ENCODE data around the gene MGP.

Gene MGP

GRCh38 chr12:14902465-14902864, 16.8 kb upstream of the MGP start:
- no peak for DNase-seq

GRCh38 chr12:14901228-14901562, 15.5 kb upstream of the MGP start:
- no peak for DNase-seq

- DNase-seq = no peak
Observed at GRCh38 chr12:14900521-14901227, 15.0 kb upstream of the MGP start.

- no peak for DNase-seq
Observed at GRCh38 chr12:14896521-14897169, 11.0 kb upstream of the MGP start.

- no peak for DNase-seq
Observed at GRCh38 chr12:14893506-14894250, 8.0 kb upstream of the MGP start.

GRCh38 chr12:14892726-14893505, 7.3 kb upstream of the MGP start:
- DNase-seq = no peak

- DNase-seq = no peak
Observed at GRCh38 chr12:14890701-14891100, 5.0 kb upstream of the MGP start.

- DNase-seq = peak; percentile 72
Observed at GRCh38 chr12:14886271-14886670, 617 bp upstream of the MGP start.

- DNase-seq = no peak
Observed at GRCh38 chr12:14884458-14884878, 1.2 kb downstream of the MGP start.

- DNase-seq = no peak
Observed at GRCh38 chr12:14883686-14884085, 2.0 kb downstream of the MGP start.

GRCh38 chr12:14880890-14881453, 4.7 kb downstream of the MGP start:
- DNase-seq = no peak

- no peak for DNase-seq
Observed at GRCh38 chr12:14879222-14879933, 6.3 kb downstream of the MGP start.

GRCh38 chr12:14878488-14878887, 7.2 kb downstream of the MGP start:
- no peak for DNase-seq

- DNase-seq = no peak
Observed at GRCh38 chr12:14876833-14877232, 8.8 kb downstream of the MGP start.

- DNase-seq = no peak
Observed at GRCh38 chr12:14874882-14875281, 10.8 kb downstream of the MGP start.

GRCh38 chr12:14873440-14874185, 12.0 kb downstream of the MGP start:
- DNase-seq = no peak

- no peak for DNase-seq
Observed at GRCh38 chr12:14871886-14872285, 13.8 kb downstream of the MGP start.

GRCh38 chr12:14871247-14871646, 14.4 kb downstream of the MGP start:
- no peak for DNase-seq

- DNase-seq = no peak
Observed at GRCh38 chr12:14868916-14869506, 16.6 kb downstream of the MGP start.

GRCh38 chr12:14860490-14860889, 25.2 kb downstream of the MGP start:
- no peak for DNase-seq

GRCh38 chr12:14858513-14858912, 27.1 kb downstream of the MGP start:
- DNase-seq = no peak

All from NCI-H748 treated with DMSO at 0.1 percent for 48 hours (cell line).